Activated T-helper 17 cell treated with anti-CD3 and anti-CD28 coated beads, Interleukin-2, amount 50 U/mL, for 72 hours (primary cell): ENCODE measurements around the gene JAZF1. TPM values are rescaled to one million over a fixed set of nuclear protein-coding genes. Genes with fewer than 3 reads are reported as not detected.

Source experiments
- ATAC-seq: fragments of 150-1000 bp; cut with Tn5 transposase; replicated peaks from 2 replicates; pipeline ENCODE4 v1.10.0; 2021; ENCODE audit warnings: mild to moderate bottlenecking, moderate library complexity
- H3K27ac Mint-ChIP-seq: one replicate; pipeline ENCODE4 v1.8.0; 2022; ENCODE audit warnings: mixed read lengths
- H3K27me3 Mint-ChIP-seq: one replicate; pipeline ENCODE4 v1.8.0; 2022; ENCODE audit warnings: mixed read lengths
- H3K36me3 Mint-ChIP-seq: one replicate; pipeline ENCODE4 v1.8.0; 2022; ENCODE audit warnings: low read depth, mild to moderate bottlenecking, mixed read lengths
- H3K4me1 Mint-ChIP-seq: one replicate; pipeline ENCODE4 v1.8.0; 2022; ENCODE audit warnings: mixed read lengths
- H3K4me3 Mint-ChIP-seq: one replicate; pipeline ENCODE4 v1.8.0; 2022; ENCODE audit warnings: mild to moderate bottlenecking, mixed read lengths
- H3K9me3 Mint-ChIP-seq: one replicate; pipeline ENCODE4 v1.8.0; 2022; ENCODE audit warnings: mixed read lengths
- total RNA-seq, 2 donors: library from RNA; stranded (reverse); gene quantifications; one replicate each; pipeline ENCODE4 v1.2.3, GENCODE V29; 2022

The JAZF1 gene
- total RNA-seq, 2 donors from 2014 or later, result 5.6 to 5.7 TPM

DNA sequence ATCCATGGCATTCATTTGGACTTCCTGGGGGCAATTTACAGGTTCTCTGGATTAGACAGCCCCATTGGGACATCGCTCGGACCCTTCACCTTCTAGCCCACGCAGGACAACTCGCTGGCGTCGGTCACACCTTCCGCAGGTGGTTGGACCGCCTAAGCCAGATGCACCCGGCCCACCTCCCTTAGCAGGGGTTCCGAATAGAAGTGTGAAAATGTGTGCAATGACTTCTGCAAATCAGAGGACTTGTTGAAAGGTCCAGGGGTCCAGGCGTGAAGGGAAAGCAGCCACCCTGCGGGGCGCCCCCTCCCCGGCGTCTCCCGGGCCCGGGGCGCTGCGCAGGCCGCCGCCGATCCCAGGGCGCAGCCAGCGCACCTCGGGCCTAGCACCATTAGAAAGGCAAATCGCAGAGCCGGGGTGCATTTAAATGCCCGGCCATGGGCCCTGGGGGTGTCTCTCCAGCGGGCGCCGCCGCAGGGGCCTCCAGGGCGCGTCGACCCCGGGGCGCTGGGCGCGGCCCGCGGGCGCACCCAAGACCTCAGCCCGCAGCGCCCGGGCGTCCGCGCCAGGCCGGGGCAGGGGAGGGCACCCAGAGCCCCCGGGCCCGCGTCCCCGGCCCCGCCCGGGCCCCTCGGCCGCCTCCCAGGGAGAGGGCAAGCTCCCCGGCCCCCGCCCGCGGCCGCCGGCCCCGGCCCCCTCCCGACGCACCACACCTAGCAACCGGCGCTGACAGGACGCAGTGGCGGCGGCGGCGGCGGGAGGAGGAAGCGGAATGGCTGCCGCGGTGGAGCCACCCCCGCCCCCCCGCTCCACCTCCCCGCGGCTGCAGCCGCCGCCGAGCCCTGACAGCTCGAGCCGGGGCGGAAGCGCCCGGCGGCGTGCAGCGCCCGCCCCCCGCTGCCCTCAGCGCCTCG lies 1.2 kb downstream of the JAZF1 start:
- no peaks in the 10 kb centered on the region for H3K9me3 Mint-ChIP-seq
- H3K4me3 Mint-ChIP-seq, result peak overlapping the region; percentile 78
- peak; percentile 78 for ATAC-seq
- H3K4me1 Mint-ChIP-seq, result peaks cover 18% of the 10 kb centered on the region
- no peaks in the 10 kb centered on the region for H3K36me3 Mint-ChIP-seq
- H3K27me3 Mint-ChIP-seq, result no peaks in the 10 kb centered on the region
- H3K27ac Mint-ChIP-seq, result peak overlapping the region; percentile 81

DNA sequence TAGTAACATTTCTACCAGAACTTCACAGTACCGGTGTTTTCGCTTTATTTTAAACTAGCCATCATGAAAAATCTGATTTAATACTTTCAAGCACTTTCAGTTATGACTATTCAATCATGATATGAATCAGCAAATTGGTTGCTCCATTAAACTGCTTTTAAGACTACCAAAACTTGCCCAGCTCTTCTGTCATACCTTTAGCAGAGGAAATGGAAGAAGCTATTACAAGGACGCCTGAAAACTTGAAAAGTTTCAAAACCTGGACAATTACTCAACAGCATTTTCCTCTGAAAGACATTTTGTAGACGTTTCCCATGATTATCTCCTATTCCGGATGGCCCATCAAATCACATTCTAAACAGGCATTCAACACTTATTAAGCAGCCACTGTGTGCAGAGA lies 2.0 kb downstream of the JAZF1 start:
- Mint-ChIP-seq H3K4me1 (peaks cover 24% of the 10 kb centered on the region), H3K4me3 (peak overlapping the region; percentile 78), H3K9me3 (no peaks in the 10 kb centered on the region), H3K27me3 (no peaks in the 10 kb centered on the region), H3K36me3 (no peaks in the 10 kb centered on the region), H3K27ac (peak overlapping the region; percentile 81)
- peak; percentile 36 for ATAC-seq

DNA sequence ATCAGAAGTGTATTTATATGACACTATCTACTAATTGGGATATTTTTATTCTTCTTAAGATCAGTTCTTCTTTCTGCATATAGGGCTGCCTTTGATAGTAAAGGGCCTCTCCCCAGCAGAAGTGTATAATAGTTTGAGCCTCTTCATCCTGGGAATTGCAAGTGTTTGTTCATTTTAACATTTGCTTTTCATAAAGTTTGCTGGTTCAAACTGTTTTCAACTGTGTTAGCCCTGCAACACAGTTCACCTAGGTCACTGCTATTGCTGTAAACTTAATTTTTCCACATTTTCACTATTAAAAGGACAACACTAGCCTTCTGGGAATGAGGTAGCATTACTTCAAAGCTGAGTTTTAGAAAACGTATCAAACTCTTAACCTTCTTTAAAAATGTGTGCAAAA lies 2.8 kb downstream of the JAZF1 start:
- peaks cover 24% of the 10 kb centered on the region for H3K4me1 Mint-ChIP-seq
- no peak overlapping the region for H3K4me3 Mint-ChIP-seq
- H3K36me3 Mint-ChIP-seq, result no peaks in the 10 kb centered on the region
- no peaks in the 10 kb centered on the region for H3K9me3 Mint-ChIP-seq
- ATAC-seq, result no peak
- no peaks in the 10 kb centered on the region for H3K27me3 Mint-ChIP-seq
- no peak overlapping the region for H3K27ac Mint-ChIP-seq

GRCh38 chr7:28176645-28177044 lies 4.0 kb downstream of the JAZF1 start:
- Mint-ChIP-seq H3K4me1 (peaks cover 24% of the 10 kb centered on the region), H3K4me3 (no peak overlapping the region), H3K27me3 (no peaks in the 10 kb centered on the region), H3K36me3 (no peaks in the 10 kb centered on the region), H3K9me3 (no peaks in the 10 kb centered on the region), H3K27ac (no peak overlapping the region)
- no peak for ATAC-seq

GRCh38 chr7:28176174-28176573 lies 4.4 kb downstream of the JAZF1 start:
- Mint-ChIP-seq H3K36me3 (no peaks in the 10 kb centered on the region), H3K27me3 (no peaks in the 10 kb centered on the region), H3K4me1 (peaks cover 23% of the 10 kb centered on the region), H3K9me3 (no peaks in the 10 kb centered on the region), H3K4me3 (no peak overlapping the region), H3K27ac (no peak overlapping the region)
- no peak for ATAC-seq

- H3K4me3 Mint-ChIP-seq, result peak overlapping the region; percentile 46
These were observed 5.5 kb downstream of the JAZF1 start for GRCh38 chr7:28174901-28175661.

GRCh38 chr7:28174442-28174841 lies 6.2 kb downstream of the JAZF1 start:
- peaks cover 4% of the 10 kb centered on the region for H3K36me3 Mint-ChIP-seq
- H3K27me3 Mint-ChIP-seq, result no peaks in the 10 kb centered on the region
- peak; percentile 59 for ATAC-seq
- peaks cover 18% of the 10 kb centered on the region for H3K4me1 Mint-ChIP-seq
- peak overlapping the region; percentile 46 for H3K4me3 Mint-ChIP-seq
- H3K27ac Mint-ChIP-seq, result peak overlapping the region; percentile 77
- no peaks in the 10 kb centered on the region for H3K9me3 Mint-ChIP-seq

More at GRCh38 chr7:28174901-28175661, 5.5 kb downstream of the JAZF1 start:
- H3K4me1 Mint-ChIP-seq, result peaks cover 18% of the 10 kb centered on the region
- ATAC-seq, result no peak
- H3K27me3 Mint-ChIP-seq, result no peaks in the 10 kb centered on the region
- H3K27ac Mint-ChIP-seq, result peak overlapping the region; percentile 77
- peaks cover 4% of the 10 kb centered on the region for H3K36me3 Mint-ChIP-seq
- no peaks in the 10 kb centered on the region for H3K9me3 Mint-ChIP-seq

GRCh38 chr7:28173531-28173930 lies 7.1 kb downstream of the JAZF1 start:
- no peak for ATAC-seq
- H3K4me3 Mint-ChIP-seq, result peak overlapping the region; percentile 46
- peaks cover 22% of the 10 kb centered on the region for H3K4me1 Mint-ChIP-seq
- no peaks in the 10 kb centered on the region for H3K27me3 Mint-ChIP-seq
- no peaks in the 10 kb centered on the region for H3K9me3 Mint-ChIP-seq
- H3K36me3 Mint-ChIP-seq, result peaks cover 4% of the 10 kb centered on the region
- no peak overlapping the region for H3K27ac Mint-ChIP-seq

DNA sequence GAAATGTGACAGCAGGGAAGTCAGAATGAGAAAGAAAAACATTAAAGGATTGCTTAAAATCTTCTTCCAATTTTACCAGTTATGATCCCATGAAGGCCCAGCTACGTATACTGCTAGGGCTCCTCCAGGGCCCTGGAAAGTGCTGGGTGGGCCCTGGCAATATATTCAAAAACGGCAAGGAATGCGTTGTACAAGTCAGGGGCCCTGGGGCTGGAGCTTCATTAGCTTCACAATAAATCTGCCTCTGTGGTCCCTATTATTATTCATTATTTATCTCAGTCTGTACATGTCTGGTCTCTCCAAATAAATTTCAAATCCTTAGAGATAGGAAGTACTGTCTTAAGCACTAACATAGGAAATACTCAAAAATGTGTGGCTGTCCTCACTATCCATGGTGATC lies 7.6 kb downstream of the JAZF1 start:
- Mint-ChIP-seq H3K36me3 (peaks cover 4% of the 10 kb centered on the region), H3K27me3 (no peaks in the 10 kb centered on the region), H3K9me3 (no peaks in the 10 kb centered on the region), H3K4me1 (peaks cover 21% of the 10 kb centered on the region), H3K27ac (no peak overlapping the region), H3K4me3 (no peak overlapping the region)
- ATAC-seq, result no peak

DNA sequence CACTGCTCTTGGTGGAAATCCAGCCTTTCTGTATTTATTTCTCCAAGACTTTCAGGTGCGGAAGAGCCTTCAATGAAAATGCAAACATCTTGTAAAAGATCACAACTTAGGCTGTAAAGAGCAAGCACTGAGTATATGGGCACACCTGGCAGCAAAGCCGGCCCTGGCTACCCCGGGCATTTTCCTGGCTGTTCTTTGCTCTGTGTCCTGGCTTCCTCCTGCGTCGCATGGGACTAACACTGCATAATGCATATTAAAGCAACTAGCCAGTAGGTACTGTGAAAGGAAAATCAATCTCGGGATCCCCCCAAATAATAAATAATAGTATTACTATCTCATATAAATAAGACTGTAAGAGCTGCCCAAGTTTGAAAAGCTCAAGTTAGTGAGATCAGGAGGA lies 9.9 kb downstream of the JAZF1 start:
- Mint-ChIP-seq H3K4me1 (peaks cover 23% of the 10 kb centered on the region), H3K9me3 (no peaks in the 10 kb centered on the region), H3K36me3 (peaks cover 4% of the 10 kb centered on the region), H3K27ac (no peak overlapping the region), H3K4me3 (no peak overlapping the region), H3K27me3 (no peaks in the 10 kb centered on the region)
- no peak for ATAC-seq

- no peak for ATAC-seq
- H3K4me1 Mint-ChIP-seq, result peaks cover 19% of the 10 kb centered on the region
- no peak overlapping the region for H3K27ac Mint-ChIP-seq
- H3K9me3 Mint-ChIP-seq, result no peaks in the 10 kb centered on the region
- peaks cover 4% of the 10 kb centered on the region for H3K36me3 Mint-ChIP-seq
- no peaks in the 10 kb centered on the region for H3K27me3 Mint-ChIP-seq
- no peak overlapping the region for H3K4me3 Mint-ChIP-seq
These were observed 11.4 kb downstream of the JAZF1 start for GRCh38 chr7:28169230-28169629.

DNA sequence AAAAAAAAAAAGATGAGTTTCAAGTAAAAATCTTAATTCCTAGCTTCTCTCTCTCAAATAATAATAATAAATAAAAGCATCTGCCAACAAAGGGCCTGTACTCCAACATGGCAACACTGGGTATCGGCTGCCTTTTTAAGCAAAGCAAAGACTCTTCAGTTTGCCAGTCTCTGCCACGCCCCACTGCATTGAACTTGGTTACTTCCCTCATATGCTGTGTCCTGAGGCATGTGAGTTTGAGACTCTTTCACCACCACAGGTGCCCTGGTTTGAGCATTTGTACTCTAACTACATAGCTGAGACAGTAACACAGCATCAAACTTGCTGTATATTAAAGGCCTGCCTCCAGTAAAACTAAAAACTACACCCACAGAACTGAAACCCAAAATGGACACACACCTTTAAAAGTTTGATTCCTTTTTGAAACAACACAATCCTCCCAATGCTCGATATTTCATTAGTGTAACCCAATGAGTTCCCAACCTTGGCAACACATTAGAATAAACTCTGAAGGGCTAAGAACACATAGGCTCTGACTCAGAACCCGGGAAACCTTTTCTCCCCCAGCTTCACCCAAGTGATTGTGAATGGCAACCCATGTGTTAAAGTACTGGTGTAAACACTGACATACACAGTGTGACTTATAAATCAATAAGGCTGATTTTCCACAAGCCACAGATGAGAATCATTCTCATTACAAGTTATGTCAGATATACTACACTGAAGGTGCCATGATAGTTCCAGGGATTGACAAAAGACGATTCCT lies 12.0 kb downstream of the JAZF1 start:
- peaks cover 15% of the 10 kb centered on the region for H3K4me1 Mint-ChIP-seq
- H3K27me3 Mint-ChIP-seq, result no peaks in the 10 kb centered on the region
- peak; percentile 60 for ATAC-seq
- peaks cover 4% of the 10 kb centered on the region for H3K36me3 Mint-ChIP-seq
- no peak overlapping the region for H3K4me3 Mint-ChIP-seq
- no peak overlapping the region for H3K27ac Mint-ChIP-seq
- no peaks in the 10 kb centered on the region for H3K9me3 Mint-ChIP-seq

GRCh38 chr7:28166982-28167715 lies 13.4 kb downstream of the JAZF1 start:
- Mint-ChIP-seq H3K4me1 (peaks cover 15% of the 10 kb centered on the region), H3K9me3 (no peaks in the 10 kb centered on the region), H3K27me3 (no peaks in the 10 kb centered on the region), H3K4me3 (no peak overlapping the region), H3K36me3 (peaks cover 4% of the 10 kb centered on the region), H3K27ac (no peak overlapping the region)
- ATAC-seq, result no peak
